CD8-positive, alpha-beta memory T cell (primary cell): ENCODE results near the gene C2CD4D. TPM values are rescaled to one million over a fixed set of nuclear protein-coding genes. Genes with fewer than 3 reads are reported as not detected.
"Not testable (repeated sequence)": the region's sequence is repeated elsewhere in the genome, so short reads cannot be mapped to it uniquely, and the experiment has no call there.

Experiments
- CTCF ChIA-PET: fragments of 350-600 bp; sonication (Branson Sonifier 250); formaldehyde crosslinking; loops from one replicate; lab custom pipeline; 2021; ENCODE audit warnings: antibody characterized with exemption; lab: Charles Lee
- POLR2A ChIA-PET: fragments of 350-600 bp; sonication (Branson Sonifier 250); formaldehyde crosslinking; loops from one replicate; lab custom pipeline; 2021; ENCODE audit warnings: antibody characterized with exemption; lab: Charles Lee
- DNase-seq, 5 donors: peaks; one replicate each; pipeline versions ENCODE4 v3.0.0 to v3.0.0-alpha.2; 2020 to 2022; ENCODE audit warnings: mixed read lengths in 1 of 5
- H3K27ac ChIP-seq: one replicate; pipeline ENCODE4 v1.7.0; 2013; ENCODE audit warnings: low read depth, mild to moderate bottlenecking, low read length, moderate library complexity
- H3K27me3 ChIP-seq: 2 replicates; pipeline ENCODE4 v1.7.0; 2013; ENCODE audit warnings: low read length, mild to moderate bottlenecking; ENCODE audit not compliant: insufficient read depth, poor library complexity, severe bottlenecking
- H3K36me3 ChIP-seq: 2 replicates; pipeline ENCODE4 v1.7.0; 2013; ENCODE audit warnings: mild to moderate bottlenecking, low read length, moderate library complexity; ENCODE audit not compliant: insufficient read depth
- H3K4me1 ChIP-seq: 2 replicates; pipeline ENCODE4 v1.7.0; 2013; ENCODE audit warnings: mild to moderate bottlenecking, low read length, moderate library complexity; ENCODE audit not compliant: insufficient read depth
- H3K4me3 ChIP-seq: 2 replicates; pipeline ENCODE4 v1.7.0; 2013; ENCODE audit warnings: mild to moderate bottlenecking, low read length
- H3K9me3 ChIP-seq: 2 replicates; pipeline ENCODE4 v1.7.0; 2013; ENCODE audit warnings: mild to moderate bottlenecking, low read length
- H3K27ac Mint-ChIP-seq, 8 donors: one replicate each; pipeline ENCODE4 v1.8.0; 2020 to 2021; ENCODE audit warnings: mixed read lengths in 8 of 8, mild to moderate bottlenecking in 6 of 8, inconsistent platforms in 3 of 8, moderate library complexity in 3 of 8
- H3K27me3 Mint-ChIP-seq, 2 donors: one replicate each; pipeline ENCODE4 v1.8.0; 2020 to 2021; ENCODE audit warnings: mixed read lengths in 2 of 2, mild to moderate bottlenecking in 1 of 2, moderate library complexity in 1 of 2
- H3K36me3 Mint-ChIP-seq, 3 donors: one replicate each; pipeline ENCODE4 v1.8.0; 2020 to 2021; ENCODE audit warnings: mixed read lengths in 3 of 3, inconsistent platforms in 1 of 3, mild to moderate bottlenecking in 1 of 3
- H3K4me1 Mint-ChIP-seq, 3 donors: one replicate each; pipeline ENCODE4 v1.8.0; 2020 to 2021; ENCODE audit warnings: mixed read lengths in 3 of 3, inconsistent platforms in 1 of 3, mild to moderate bottlenecking in 1 of 3
- H3K4me3 Mint-ChIP-seq, 7 donors: one replicate each; pipeline ENCODE4 v1.8.0; 2020 to 2021; ENCODE audit warnings: mixed read lengths in 7 of 7, mild to moderate bottlenecking in 6 of 7, moderate library complexity in 4 of 7, inconsistent platforms in 2 of 7
- H3K9me3 Mint-ChIP-seq, 5 donors: one replicate each; pipeline ENCODE4 v1.8.0; 2020 to 2022; ENCODE audit warnings: mixed read lengths in 5 of 5, mild to moderate bottlenecking in 3 of 5, moderate library complexity in 2 of 5, inconsistent platforms in 1 of 5
- polyA plus RNA-seq: library from polyadenylated mRNA; unstranded; fragments of 300-500 nt; fragmentation: Illumina TruSeq; gene quantifications from one replicate; pipeline ENCODE4 v1.2.3, GENCODE V29; 2021
- total RNA-seq, 2 experiments: library from RNA; stranded (reverse); gene quantifications; one replicate each; pipeline ENCODE4 v1.2.3, GENCODE V29; 2021

The C2CD4D gene
- total and polyA plus RNA-seq, 3 experiments from 2014 or later = 1.9 to 3.7 (median 2.0) TPM

- Histone ChIP-seq H3K27ac (no peak overlapping the region), H3K27me3 (no peaks in the 10 kb centered on the region), H3K4me3 (no peak overlapping the region), H3K9me3 (no peaks in the 10 kb centered on the region), H3K4me1 (no peaks in the 10 kb centered on the region), H3K36me3 (no peaks in the 10 kb centered on the region)
- Mint-ChIP-seq H3K9me3 (no peaks in the 10 kb centered on the region), H3K36me3 (no peaks in the 10 kb centered on the region), H3K27me3 (peaks cover 2 to 3% of the 10 kb centered on the region in 2 donors), H3K4me3 (no peak overlapping the region), H3K4me1 (no peaks in the 10 kb centered on the region), H3K27ac (peak overlapping the region in 4 of 8 donors; percentile 14 to 68 (median 64))
- ChIA-PET CTCF (interaction anchor here (0.8 kb wide), 1 partner anchor 22 kb away, joined by 4 read pairs; no protein-coding TSS in a partner anchor), POLR2A (no interaction called here)
- DNase-seq = no peak
Measured at GRCh38 chr1:151858030-151858746, 18.6 kb upstream of the C2CD4D start.

DNA sequence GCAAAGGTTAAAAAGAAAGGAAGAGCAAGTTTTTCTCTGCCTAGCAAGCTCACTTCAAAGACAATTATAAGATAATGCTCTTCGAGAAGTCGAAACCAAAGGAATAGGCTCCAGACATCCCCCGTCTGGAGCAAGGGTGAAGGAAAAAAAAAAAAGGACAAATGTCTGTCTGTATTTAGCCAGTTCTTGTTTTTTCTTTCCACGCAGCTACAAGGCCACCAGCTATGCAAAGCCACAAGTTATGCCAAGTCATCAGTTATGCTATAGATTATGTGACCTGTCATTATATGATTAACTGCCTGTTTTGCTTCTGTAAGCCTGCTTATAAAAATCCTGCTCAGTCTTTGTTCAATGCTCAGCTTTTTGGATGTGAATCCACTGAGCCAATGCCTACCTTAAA is 16.3 kb upstream of the C2CD4D start:
- Histone ChIP-seq H3K9me3 (no peaks in the 10 kb centered on the region), H3K36me3 (no peaks in the 10 kb centered on the region), H3K4me3 (no peak overlapping the region), H3K27me3 (no peaks in the 10 kb centered on the region), H3K4me1 (no peaks in the 10 kb centered on the region), H3K27ac (no peak overlapping the region)
- peak overlapping the region in 2 of 8 donors; percentile 12 to 83 for H3K27ac Mint-ChIP-seq
- no peaks in the 10 kb centered on the region for H3K9me3 Mint-ChIP-seq
- POLR2A ChIA-PET = no interaction called here
- no peaks in the 10 kb centered on the region for H3K36me3 Mint-ChIP-seq
- DNase-seq = no peak
- H3K4me3 Mint-ChIP-seq = no peak overlapping the region
- H3K27me3 Mint-ChIP-seq = no peaks in the 10 kb centered on the region
- CTCF ChIA-PET = interaction anchor here (1.1 kb wide), 1 partner anchor 11 kb away, joined by 3 read pairs; no protein-coding TSS in a partner anchor
- H3K4me1 Mint-ChIP-seq = no peaks in the 10 kb centered on the region

- H3K27ac Mint-ChIP-seq, H3K27me3 ChIP-seq, POLR2A ChIA-PET, H3K36me3 Mint-ChIP-seq, H3K4me1 Mint-ChIP-seq, H3K36me3 ChIP-seq, DNase-seq, H3K27ac ChIP-seq, H3K4me3 ChIP-seq, H3K27me3 Mint-ChIP-seq, H3K9me3 Mint-ChIP-seq, H3K9me3 ChIP-seq, H3K4me1 ChIP-seq, H3K4me3 Mint-ChIP-seq: not testable (repeated sequence)
- CTCF ChIA-PET = interaction anchor here (1.1 kb wide), 1 partner anchor 11 kb away, joined by 3 read pairs; no protein-coding TSS in a partner anchor
Measured at GRCh38 chr1:151855516-151855915, 15.9 kb upstream of the C2CD4D start.

DNA sequence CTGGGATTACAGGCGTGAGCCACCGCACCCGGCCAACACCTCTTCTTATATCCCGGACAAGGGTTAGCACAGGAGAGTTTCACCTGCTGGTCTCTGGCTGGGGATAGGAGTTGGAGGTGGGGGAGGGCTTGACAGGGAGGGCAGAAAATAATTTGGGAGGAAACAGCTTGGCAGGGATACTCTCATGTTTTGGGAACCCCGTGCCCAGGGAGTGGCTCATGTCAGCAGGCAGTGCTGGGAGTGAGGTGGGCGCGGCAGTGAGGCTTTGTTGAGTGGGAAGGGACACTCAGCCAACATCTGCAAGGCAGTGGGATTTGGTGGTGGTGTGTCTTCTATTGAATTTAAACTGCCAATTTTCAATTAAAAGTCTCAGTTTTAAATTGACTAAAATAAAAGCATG is 15.0 kb upstream of the C2CD4D start:
- Mint-ChIP-seq H3K4me1 (peaks cover under 1 to 1% (median 1%) of the 10 kb centered on the region in 3 donors), H3K9me3 (no peaks in the 10 kb centered on the region), H3K27ac (peak overlapping the region in 1 of 8 donors; percentile 29), H3K27me3 (no peaks in the 10 kb centered on the region), H3K4me3 (no peak overlapping the region), H3K36me3 (no peaks in the 10 kb centered on the region)
- Histone ChIP-seq H3K9me3 (no peaks in the 10 kb centered on the region), H3K27ac (no peak overlapping the region), H3K27me3 (no peaks in the 10 kb centered on the region), H3K36me3 (no peaks in the 10 kb centered on the region), H3K4me1 (no peaks in the 10 kb centered on the region), H3K4me3 (no peak overlapping the region)
- DNase-seq = no peak
- ChIA-PET CTCF (no interaction called here), POLR2A (no interaction called here)

- Histone ChIP-seq H3K27ac (no peak within 1 kb of the TSS), H3K27me3 (no peaks in the 10 kb centered on the region), H3K4me1 (no peaks in the 10 kb centered on the region), H3K36me3 (no peaks in the 10 kb centered on the region), H3K9me3 (no peaks in the 10 kb centered on the region), H3K4me3 (no peak within 1 kb of the TSS)
- ChIA-PET POLR2A (no interaction called here), CTCF (interaction anchor here (1.1 kb wide), 1 partner anchor 260 kb away, joined by 3 read pairs; no protein-coding TSS in a partner anchor)
- Mint-ChIP-seq H3K4me3 (no peak within 1 kb of the TSS), H3K36me3 (no peaks in the 10 kb centered on the region), H3K9me3 (no peaks in the 10 kb centered on the region), H3K27me3 (no peaks in the 10 kb centered on the region), H3K4me1 (peaks cover 9 to 12% (median 10%) of the 10 kb centered on the region in 3 donors), H3K27ac (peak within 1 kb of the TSS in 4 of 8 donors; percentile 2 to 54 (median 21))
- DNase-seq = no peak
Measured at GRCh38 chr1:151853411-151853943, 13.9 kb upstream of the C2CD4D start, which contains the start of gene THEM5. Gene THEM5 (minus strand): TSS chr1:151853712. CDS start chr1:151853565, 147 bp downstream.

DNA sequence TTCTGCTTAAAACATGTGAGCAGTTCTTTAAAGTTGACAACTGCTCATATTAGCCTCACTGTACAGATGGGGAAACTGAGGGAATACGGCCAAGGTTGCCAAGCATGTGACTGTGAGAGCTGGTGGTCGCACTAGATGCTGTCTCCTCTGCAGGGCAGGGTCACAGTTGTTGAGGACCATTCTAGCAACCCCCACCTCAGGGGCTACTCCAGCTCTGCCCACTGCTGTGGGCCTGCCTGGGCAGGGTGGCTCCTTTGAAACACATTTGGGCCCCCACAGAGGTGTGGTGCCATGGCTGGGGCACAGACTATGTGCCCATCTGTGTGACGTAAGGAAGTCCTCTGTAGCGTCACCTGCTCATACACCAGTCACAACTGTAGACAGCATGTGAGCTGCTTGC is 13.1 kb upstream of the C2CD4D start:
- POLR2A ChIA-PET = no interaction called here
- no peak overlapping the region for H3K4me3 ChIP-seq
- no peak overlapping the region for H3K4me3 Mint-ChIP-seq
- CTCF ChIA-PET = interaction anchor here (1.1 kb wide), 1 partner anchor 259 kb away, joined by 3 read pairs; no protein-coding TSS in a partner anchor
- H3K9me3 Mint-ChIP-seq = no peaks in the 10 kb centered on the region
- no peaks in the 10 kb centered on the region for H3K36me3 Mint-ChIP-seq
- no peak for DNase-seq
- H3K27me3 ChIP-seq = no peaks in the 10 kb centered on the region
- no peaks in the 10 kb centered on the region for H3K36me3 ChIP-seq
- H3K27me3 Mint-ChIP-seq = no peaks in the 10 kb centered on the region
- peak overlapping the region in 3 of 8 donors; percentile 6 to 54 (median 36) for H3K27ac Mint-ChIP-seq
- peaks cover 10 to 16% (median 14%) of the 10 kb centered on the region in 3 donors for H3K4me1 Mint-ChIP-seq
- H3K9me3 ChIP-seq = no peaks in the 10 kb centered on the region
- no peak overlapping the region for H3K27ac ChIP-seq
- no peaks in the 10 kb centered on the region for H3K4me1 ChIP-seq

GRCh38 chr1:151851886-151852285 is 12.3 kb upstream of the C2CD4D start:
- Mint-ChIP-seq H3K9me3 (no peaks in the 10 kb centered on the region), H3K4me3 (no peak overlapping the region), H3K36me3 (no peaks in the 10 kb centered on the region), H3K27me3 (no peaks in the 10 kb centered on the region), H3K27ac (peak overlapping the region in 3 of 8 donors; percentile 43 to 84 (median 56)), H3K4me1 (peaks cover 12 to 16% (median 16%) of the 10 kb centered on the region in 3 donors)
- H3K4me3 ChIP-seq = no peak overlapping the region
- H3K36me3 ChIP-seq = no peaks in the 10 kb centered on the region
- POLR2A ChIA-PET = no interaction called here
- CTCF ChIA-PET = no interaction called here
- no peak for DNase-seq
- H3K4me1 ChIP-seq = no peaks in the 10 kb centered on the region
- no peaks in the 10 kb centered on the region for H3K27me3 ChIP-seq
- no peaks in the 10 kb centered on the region for H3K9me3 ChIP-seq
- no peak overlapping the region for H3K27ac ChIP-seq

- POLR2A ChIA-PET = no interaction called here
- Mint-ChIP-seq H3K9me3 (no peaks in the 10 kb centered on the region), H3K27ac (peak overlapping the region in 4 of 8 donors; percentile 43 to 96 (median 78)), H3K36me3 (peaks cover 0 to 5% (median 0%) of the 10 kb centered on the region in 3 donors), H3K4me3 (no peak overlapping the region), H3K27me3 (peaks cover 0 to 3% of the 10 kb centered on the region in 2 donors), H3K4me1 (peaks cover 21 to 30% (median 26%) of the 10 kb centered on the region in 3 donors)
- no peak overlapping the region for H3K27ac ChIP-seq
- CTCF ChIA-PET = no interaction called here
- no peaks in the 10 kb centered on the region for H3K36me3 ChIP-seq
- no peaks in the 10 kb centered on the region for H3K27me3 ChIP-seq
- H3K4me1 ChIP-seq = no peaks in the 10 kb centered on the region
- H3K4me3 ChIP-seq = no peak overlapping the region
- no peak for DNase-seq
- no peaks in the 10 kb centered on the region for H3K9me3 ChIP-seq
Measured at GRCh38 chr1:151849871-151850270, 10.3 kb upstream of the C2CD4D start.
